ENCODE data around the gene NRBF2.

- TF ChIP-seq CTCF (IDR thresholded peaks at IDR 0.05 in 4 of 5, conservative IDR thresholded peaks at IDR 0.05 in 1 of 5) = no peak
- TF ChIP-seq POLR2A (IDR thresholded peaks at IDR 0.05) = no peak
These were observed 3.2 kb upstream of the NRBF2 start for GRCh38 chr10:63129888-63130287.
